ENCODE results near the gene SPATA17.

- TF ChIP-seq, protein P1, sequence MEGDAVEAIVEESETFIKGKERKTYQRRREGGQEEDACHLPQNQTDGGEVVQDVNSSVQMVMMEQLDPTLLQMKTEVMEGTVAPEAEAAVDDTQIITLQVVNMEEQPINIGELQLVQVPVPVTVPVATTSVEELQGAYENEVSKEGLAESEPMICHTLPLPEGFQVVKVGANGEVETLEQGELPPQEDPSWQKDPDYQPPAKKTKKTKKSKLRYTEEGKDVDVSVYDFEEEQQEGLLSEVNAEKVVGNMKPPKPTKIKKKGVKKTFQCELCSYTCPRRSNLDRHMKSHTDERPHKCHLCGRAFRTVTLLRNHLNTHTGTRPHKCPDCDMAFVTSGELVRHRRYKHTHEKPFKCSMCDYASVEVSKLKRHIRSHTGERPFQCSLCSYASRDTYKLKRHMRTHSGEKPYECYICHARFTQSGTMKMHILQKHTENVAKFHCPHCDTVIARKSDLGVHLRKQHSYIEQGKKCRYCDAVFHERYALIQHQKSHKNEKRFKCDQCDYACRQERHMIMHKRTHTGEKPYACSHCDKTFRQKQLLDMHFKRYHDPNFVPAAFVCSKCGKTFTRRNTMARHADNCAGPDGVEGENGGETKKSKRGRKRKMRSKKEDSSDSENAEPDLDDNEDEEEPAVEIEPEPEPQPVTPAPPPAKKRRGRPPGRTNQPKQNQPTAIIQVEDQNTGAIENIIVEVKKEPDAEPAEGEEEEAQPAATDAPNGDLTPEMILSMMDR (IDR thresholded peaks at IDR 0.05; ENCODE audit: poor library complexity), result no peak
- TF ChIP-seq EZH2phosphoT487 (IDR thresholded peaks at IDR 0.05; ENCODE audit: low read depth, severe bottlenecking, unreplicated experiment), result no peak
- TF ChIP-seq EZH2 (IDR thresholded peaks at IDR 0.05; ENCODE audit: borderline replicate concordance), result no peak
These were observed 264.7 kb downstream of the SPATA17 start for GRCh38 chr1:217895841-217896240.

Measured in hepatocyte (in vitro differentiated cells).